Activated T-helper 2 cell treated with anti-CD3 and anti-CD28 coated beads, Interferon-gamma antibody, Interleukin-2, Interleukin-4, amounts not matched to agents 10 μg/mL and 5 μg/mL and 100 μg/mL, durations not matched to agents 14 hours and 24 hours and 36 hours (primary cell): ENCODE data around the gene PDZK1. TPM values are rescaled to one million over a fixed set of nuclear protein-coding genes. Genes with fewer than 3 reads are reported as not detected.
"Not testable (repeated sequence)": the region's sequence is repeated elsewhere in the genome, so short reads cannot be mapped to it uniquely, and the experiment has no call there.

ENCODE experiments used
- DNase-seq: peaks from one replicate; pipeline ENCODE4 v3.0.0; 2021; ENCODE audit warnings: low spot score
- H3K27ac Mint-ChIP-seq: one replicate; pipeline ENCODE4 v1.8.0; 2021; ENCODE audit warnings: mixed read lengths
- H3K27me3 Mint-ChIP-seq: one replicate; pipeline ENCODE4 v1.8.0; 2021; ENCODE audit warnings: low read depth, mixed read lengths
- H3K36me3 Mint-ChIP-seq: one replicate; pipeline ENCODE4 v1.8.0; 2021; ENCODE audit warnings: low read depth, mixed read lengths
- H3K4me1 Mint-ChIP-seq: one replicate; pipeline ENCODE4 v1.8.0; 2021; ENCODE audit warnings: low read depth, mixed read lengths
- H3K4me3 Mint-ChIP-seq: one replicate; pipeline ENCODE4 v1.8.0; 2021; ENCODE audit warnings: low read depth, mild to moderate bottlenecking, moderate library complexity, mixed read lengths
- H3K9me3 Mint-ChIP-seq: one replicate; pipeline ENCODE4 v1.8.0; 2021; ENCODE audit warnings: mixed read lengths
- intact Hi-C: fragments of 100-400 bp; cut with micrococcal nuclease; formaldehyde crosslinking; loops from one replicate; pipeline ENCODE4 v1.15.1; 2023
- total RNA-seq: library from RNA; stranded (reverse); gene quantifications from 2 replicates; pipeline ENCODE4 v1.2.3, GENCODE V29; 2022

The PDZK1 gene
- total RNA-seq, 1 donor from 2014 or later = not detected

DNA sequence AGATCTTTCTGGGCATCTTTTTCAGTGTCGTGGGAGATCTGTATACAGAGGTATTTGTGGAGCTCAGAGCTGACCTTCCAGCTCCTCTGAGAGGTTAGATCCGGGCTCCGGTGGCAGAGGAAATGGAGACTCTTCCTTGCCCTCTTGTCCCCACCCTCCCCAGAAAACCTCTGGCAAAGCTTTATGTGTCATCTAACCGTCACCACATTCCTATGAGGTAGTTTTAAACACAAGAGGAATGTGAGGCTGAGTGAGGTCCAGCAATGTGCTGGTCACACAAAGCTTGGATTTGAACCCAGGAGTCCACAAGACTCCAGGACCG, 13.3 kb upstream of the PDZK1 start:
- peaks cover 20% of the 10 kb centered on the region for H3K27me3 Mint-ChIP-seq
- H3K36me3 Mint-ChIP-seq = no peaks in the 10 kb centered on the region
- no peak overlapping the region for H3K4me3 Mint-ChIP-seq
- intact Hi-C loops = loop anchor here (5.0 kb wide), 1 partner anchor 123 kb away; no protein-coding TSS in a partner anchor
- peaks cover 29% of the 10 kb centered on the region for H3K4me1 Mint-ChIP-seq
- DNase-seq = no peak
- no peaks in the 10 kb centered on the region for H3K9me3 Mint-ChIP-seq
- no peak overlapping the region for H3K27ac Mint-ChIP-seq

DNA sequence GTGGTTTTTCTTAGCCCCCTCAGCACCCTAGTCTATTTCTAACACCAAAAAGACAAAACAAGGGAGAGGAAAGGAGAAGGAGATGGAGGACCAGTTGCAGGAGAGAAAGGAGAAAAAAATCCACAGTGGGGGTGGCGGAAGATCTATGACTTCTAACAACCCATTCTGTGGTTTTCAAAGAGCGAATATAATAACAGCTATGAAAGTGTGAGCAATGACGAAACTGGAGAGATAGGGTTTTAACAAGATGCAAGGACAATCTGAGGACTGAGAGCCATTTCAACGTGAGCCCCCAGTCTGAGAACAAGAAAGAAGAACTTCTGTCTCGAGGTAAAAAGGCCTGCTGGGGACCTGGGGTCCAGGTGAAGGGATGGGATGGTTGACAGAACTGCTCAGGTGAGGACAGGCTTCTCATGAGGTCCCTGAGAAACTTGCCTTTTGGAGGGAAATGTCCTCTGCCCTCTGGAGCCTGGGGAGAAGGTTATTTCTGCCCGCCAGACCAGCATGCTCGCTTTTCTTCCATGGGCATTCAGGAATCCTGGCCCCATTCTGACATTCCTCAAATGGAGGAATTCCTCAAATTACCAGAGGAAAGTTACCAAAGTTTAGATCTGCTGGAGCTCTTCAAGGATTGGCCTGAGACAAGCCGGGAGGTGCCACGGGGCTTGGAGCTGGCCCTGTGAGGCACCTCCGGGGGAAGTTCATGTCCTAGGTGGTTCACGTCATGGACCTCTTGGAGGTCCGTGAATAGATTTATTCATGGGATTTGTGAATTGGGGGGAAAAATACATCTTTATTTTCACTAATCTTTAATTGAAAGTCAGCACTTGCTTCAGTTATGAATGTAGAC, 12.3 kb upstream of the PDZK1 start, which contains the start of gene CD160:
TSS of gene CD160 (plus strand) at position 270 of the 850 bp plus-strand sequence. CDS start 8,829 bp downstream, outside the sequence.
- Mint-ChIP-seq H3K36me3 (no peaks in the 10 kb centered on the region), H3K27ac (no peak within 1 kb of the TSS), H3K27me3 (peaks cover 20% of the 10 kb centered on the region), H3K4me3 (no peak within 1 kb of the TSS), H3K4me1 (peaks cover 29% of the 10 kb centered on the region), H3K9me3 (no peaks in the 10 kb centered on the region)
- intact Hi-C loops = loop anchor here (5.0 kb wide), 1 partner anchor 122 kb away; no protein-coding TSS in a partner anchor
- DNase-seq = no peak

DNA sequence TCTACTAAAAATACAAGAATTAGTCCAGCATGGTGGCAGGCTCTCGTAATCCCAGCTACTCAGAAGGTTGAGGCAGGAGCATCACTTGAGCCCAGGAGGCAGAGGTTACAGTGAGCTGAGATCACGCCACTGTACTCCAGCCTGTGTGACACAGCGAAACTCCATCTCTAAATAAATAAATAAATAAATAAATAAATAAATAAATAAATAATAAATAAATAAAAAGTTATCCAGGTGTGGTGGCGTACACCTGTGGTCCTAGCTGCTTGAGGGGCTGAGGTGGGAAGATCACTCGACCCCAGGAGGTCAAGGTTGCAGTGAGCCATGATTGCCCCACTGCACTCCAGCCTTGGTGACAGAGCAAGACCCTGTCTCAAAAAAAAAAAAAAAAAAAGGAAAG, 11.3 kb upstream of the PDZK1 start:
- H3K4me3 Mint-ChIP-seq, DNase-seq, H3K27ac Mint-ChIP-seq, H3K9me3 Mint-ChIP-seq, H3K36me3 Mint-ChIP-seq, intact Hi-C loops: not testable (repeated sequence)
- H3K4me1 Mint-ChIP-seq = peaks cover 29% of the 10 kb centered on the region
- H3K27me3 Mint-ChIP-seq = peaks cover 20% of the 10 kb centered on the region

DNA sequence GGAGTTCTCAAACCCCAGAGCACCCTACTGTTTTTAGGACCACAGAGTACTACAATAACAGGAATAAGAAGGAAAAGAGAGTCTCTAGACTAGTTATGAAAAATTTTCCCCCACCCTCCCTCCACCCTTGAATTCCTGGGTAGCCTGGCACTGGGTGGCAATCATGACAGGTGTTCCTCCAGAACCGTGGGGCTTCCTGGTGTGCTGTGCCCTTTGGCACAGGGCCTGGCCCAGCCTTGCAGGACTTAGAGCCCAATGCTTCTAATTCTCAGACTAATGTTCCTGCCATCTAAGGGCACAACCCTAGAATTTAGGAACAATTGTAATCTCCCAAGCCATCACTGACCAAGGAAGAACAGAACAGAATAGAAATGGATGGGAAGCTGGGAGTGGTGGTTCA, 10.7 kb upstream of the PDZK1 start:
- Mint-ChIP-seq H3K27me3 (peaks cover 19% of the 10 kb centered on the region), H3K9me3 (no peaks in the 10 kb centered on the region), H3K4me1 (peaks cover 29% of the 10 kb centered on the region), H3K36me3 (no peaks in the 10 kb centered on the region), H3K4me3 (no peak overlapping the region), H3K27ac (no peak overlapping the region)
- intact Hi-C loops = no loop called here
- DNase-seq = no peak

DNA sequence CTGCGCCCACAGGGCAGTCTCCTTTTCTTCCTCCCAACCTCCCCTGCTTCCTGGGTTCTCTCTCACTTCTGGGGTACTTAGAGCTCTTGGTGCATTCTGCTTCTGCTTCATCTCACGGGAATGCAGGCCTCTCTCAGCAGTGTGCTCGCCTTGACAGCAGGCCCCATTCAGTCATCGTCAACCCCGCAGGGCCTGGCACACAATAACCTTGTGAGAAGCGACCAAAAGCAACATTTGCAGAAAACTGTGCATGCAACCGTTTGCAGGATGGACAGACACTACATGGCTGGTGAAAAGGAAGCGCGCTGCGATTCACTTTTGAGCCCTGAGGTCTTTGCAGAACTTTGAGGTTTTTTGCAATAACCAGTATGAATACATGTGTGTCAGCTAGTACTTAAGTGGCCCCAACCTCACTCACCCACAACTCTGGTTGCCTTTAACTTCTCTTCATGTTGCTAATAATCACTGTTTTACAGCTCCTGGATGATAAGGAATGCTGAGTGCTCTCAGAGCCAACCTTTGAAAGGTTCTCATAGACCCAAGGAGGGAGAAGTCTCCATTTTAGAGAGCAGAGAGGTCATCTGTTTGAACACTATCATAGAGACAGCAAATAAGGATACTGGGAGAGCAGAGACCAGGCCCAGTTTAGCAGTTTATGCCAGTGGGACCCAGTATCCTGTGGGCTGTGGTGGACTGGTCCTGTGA, 9.6 kb upstream of the PDZK1 start:
- no peaks in the 10 kb centered on the region for H3K36me3 Mint-ChIP-seq
- H3K4me3 Mint-ChIP-seq = no peak overlapping the region
- H3K27ac Mint-ChIP-seq = no peak overlapping the region
- no peak for DNase-seq
- H3K27me3 Mint-ChIP-seq = peaks cover 14% of the 10 kb centered on the region
- H3K4me1 Mint-ChIP-seq = peaks cover 27% of the 10 kb centered on the region
- intact Hi-C loops = no loop called here
- no peaks in the 10 kb centered on the region for H3K9me3 Mint-ChIP-seq

DNA sequence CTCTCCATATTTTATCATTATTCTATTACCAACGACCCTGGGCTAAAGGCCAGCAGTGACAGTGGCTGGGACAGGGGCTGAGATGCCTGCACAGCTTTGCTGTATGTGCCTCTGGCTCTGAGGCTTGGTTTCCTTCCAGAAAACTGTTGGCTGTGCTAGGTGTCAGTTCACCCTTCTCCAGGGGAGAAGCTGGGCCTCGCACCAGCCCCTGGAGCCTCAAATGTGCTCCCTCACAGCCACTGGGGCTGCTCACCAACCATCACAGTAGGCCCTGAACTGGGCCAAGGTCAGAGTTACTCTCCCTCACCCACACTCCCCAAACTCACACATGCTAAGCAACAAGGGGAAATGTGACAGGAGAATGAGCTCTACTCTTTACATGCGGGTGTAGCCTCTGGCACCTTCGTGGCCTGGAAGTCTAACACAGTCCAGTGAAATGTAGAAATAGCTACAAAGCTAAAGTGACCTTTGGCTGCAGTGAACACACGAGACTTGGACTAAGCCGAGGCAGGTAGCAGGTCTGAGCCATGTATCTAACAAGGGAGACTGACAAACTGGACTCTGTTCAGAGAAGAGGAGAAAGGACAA, 7.5 kb upstream of the PDZK1 start:
- Mint-ChIP-seq H3K4me1 (peaks cover 14% of the 10 kb centered on the region), H3K36me3 (no peaks in the 10 kb centered on the region), H3K27ac (no peak overlapping the region), H3K4me3 (no peak overlapping the region), H3K27me3 (peaks cover 3% of the 10 kb centered on the region), H3K9me3 (no peaks in the 10 kb centered on the region)
- intact Hi-C loops = no loop called here
- no peak for DNase-seq

DNA sequence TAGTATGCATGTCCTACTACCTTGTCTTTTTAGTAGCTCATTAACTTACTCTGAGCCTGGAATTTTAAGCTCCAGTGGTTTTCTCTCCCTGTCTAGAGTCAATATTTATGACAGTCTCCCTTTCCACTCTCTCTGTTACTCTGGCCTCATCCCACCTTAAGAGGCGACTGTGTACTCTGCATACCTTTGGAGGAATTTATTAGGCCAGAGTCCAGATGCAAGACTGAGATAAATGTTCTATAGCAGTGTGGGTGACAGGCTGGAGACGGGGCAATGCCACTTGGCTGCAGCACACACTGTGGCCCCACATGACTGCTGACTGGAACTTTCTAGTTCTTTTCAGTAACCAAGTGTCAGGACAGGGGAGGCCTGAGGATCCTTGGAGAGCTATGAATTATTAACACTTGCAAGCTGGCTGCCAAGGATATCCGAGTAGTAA, 4.1 kb upstream of the PDZK1 start:
- no peak overlapping the region for H3K4me3 Mint-ChIP-seq
- peaks cover 8% of the 10 kb centered on the region for H3K27me3 Mint-ChIP-seq
- intact Hi-C loops = no loop called here

DNA sequence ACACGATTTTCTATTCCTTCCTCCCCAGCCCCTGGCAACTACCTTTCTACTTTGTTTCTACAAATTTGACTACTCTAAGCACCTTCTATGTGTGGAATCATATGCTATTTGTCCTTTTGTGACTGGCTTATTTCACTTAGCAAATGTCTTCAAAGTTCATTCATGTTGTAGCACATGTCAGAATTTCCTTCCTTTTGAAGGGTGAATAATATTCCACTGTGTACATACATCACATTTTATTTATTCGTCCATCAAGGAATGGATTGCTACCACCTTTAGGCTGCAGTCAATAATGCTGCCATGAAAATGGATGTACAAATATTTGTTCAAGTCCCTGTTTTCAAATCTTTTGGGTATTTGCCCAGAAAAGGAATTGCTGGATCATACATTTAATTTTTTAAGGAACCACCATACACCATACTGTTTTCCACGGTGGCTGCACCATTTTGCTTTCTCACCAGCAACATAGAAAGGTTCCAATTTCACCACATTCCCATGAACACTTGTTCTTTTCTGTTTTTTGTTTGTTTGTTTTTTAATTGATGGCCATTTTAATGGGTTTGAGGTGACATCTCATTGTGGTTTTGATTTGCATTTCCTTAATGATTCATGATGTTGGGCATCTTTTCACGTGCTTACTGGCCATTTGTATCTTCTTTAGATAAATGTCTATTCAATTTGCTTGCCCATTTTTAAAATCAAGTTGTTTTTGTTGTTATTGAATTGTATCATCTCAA, 3.3 kb upstream of the PDZK1 start:
- intact Hi-C loops = no loop called here
- DNase-seq = no peak
- peaks cover 4% of the 10 kb centered on the region for H3K4me1 Mint-ChIP-seq

More for the DNA sequence above, 4.1 kb upstream of the PDZK1 start:
- Mint-ChIP-seq H3K4me1 (peaks cover 4% of the 10 kb centered on the region), H3K9me3 (no peaks in the 10 kb centered on the region), H3K36me3 (no peaks in the 10 kb centered on the region), H3K27ac (no peak overlapping the region)
- DNase-seq = no peak

DNA sequence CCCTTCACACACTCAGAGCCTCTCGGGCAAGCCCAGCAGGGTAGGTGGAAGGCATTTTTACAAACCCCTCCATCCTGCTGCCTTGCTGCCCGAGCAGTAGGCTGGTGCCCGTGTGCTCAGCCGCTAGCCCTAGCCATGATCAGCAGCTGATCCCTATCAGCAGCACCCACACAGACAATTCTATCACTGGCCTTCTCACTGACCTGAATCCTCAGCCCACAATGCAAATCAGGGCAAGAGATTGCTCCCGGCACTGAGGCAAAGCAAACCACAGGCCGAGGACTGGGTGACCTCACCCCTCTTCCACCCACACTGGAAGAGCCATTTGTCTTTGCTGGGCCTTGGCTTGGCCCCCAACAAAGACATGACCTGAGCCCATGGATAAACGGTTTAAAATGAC, 895 bp upstream of the PDZK1 start:
- intact Hi-C loops = no loop called here
- no peaks in the 10 kb centered on the region for H3K36me3 Mint-ChIP-seq
- H3K27me3 Mint-ChIP-seq = peaks cover 21% of the 10 kb centered on the region
- no peaks in the 10 kb centered on the region for H3K9me3 Mint-ChIP-seq
- no peak overlapping the region for H3K27ac Mint-ChIP-seq
- no peak for DNase-seq
- peaks cover 4% of the 10 kb centered on the region for H3K4me1 Mint-ChIP-seq
- no peak overlapping the region for H3K4me3 Mint-ChIP-seq

More for the DNA sequence above, 3.3 kb upstream of the PDZK1 start:
- H3K9me3 Mint-ChIP-seq = no peaks in the 10 kb centered on the region
- no peak overlapping the region for H3K4me3 Mint-ChIP-seq
- no peak overlapping the region for H3K27ac Mint-ChIP-seq
- H3K36me3 Mint-ChIP-seq = no peaks in the 10 kb centered on the region
- peaks cover 10% of the 10 kb centered on the region for H3K27me3 Mint-ChIP-seq

DNA sequence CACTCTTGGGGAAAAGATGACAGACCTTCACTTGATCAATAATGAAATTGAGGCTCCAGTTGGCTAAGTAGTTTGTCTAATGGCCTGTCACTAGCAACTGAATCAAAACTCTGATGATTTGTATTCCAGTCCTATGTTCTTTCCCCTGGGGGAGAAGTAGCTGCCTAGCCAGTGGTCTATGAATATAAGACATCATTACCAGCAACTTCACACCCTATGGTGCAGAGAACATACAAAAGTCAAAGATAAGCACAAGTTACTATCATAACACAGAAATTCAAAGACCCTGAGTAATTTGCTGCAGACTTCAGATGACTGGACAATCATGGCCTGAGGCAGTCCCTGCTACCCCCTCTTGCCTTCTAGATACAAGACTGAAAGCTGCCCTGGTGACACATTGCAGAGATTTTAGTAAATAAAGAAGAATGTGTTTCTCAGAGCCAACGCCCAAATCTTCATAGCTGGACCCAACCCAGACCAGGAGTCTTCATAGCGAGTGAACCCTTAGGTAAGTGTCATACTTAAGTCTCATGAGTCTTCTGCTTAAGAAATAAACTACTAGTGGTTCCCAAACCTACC, 993 bp downstream of the PDZK1 start:
- Mint-ChIP-seq H3K27me3 (peaks cover 23% of the 10 kb centered on the region), H3K27ac (no peak overlapping the region), H3K4me3 (no peak overlapping the region), H3K36me3 (no peaks in the 10 kb centered on the region), H3K9me3 (no peaks in the 10 kb centered on the region), H3K4me1 (peaks cover 4% of the 10 kb centered on the region)
- no peak for DNase-seq
- intact Hi-C loops = no loop called here

DNA sequence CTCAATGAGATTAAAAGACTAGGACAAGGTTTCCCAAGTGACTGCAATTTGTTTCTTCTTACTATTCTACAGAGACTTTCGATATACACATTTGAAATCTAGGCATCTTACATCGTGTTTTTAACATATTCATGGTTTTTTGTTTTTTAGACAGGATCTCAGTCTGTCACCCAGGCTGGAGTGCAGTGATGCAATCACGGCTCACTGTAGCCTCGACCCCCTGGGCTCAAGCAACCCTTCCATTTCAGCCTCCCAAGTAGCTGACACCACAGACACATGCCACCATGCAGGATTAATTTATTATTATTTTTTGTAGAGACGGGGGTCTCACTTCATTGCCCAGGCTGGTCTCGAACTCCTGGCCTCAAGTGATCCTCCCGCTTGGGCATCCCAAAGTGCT, 1.5 kb downstream of the PDZK1 start:
- Mint-ChIP-seq H3K9me3 (no peaks in the 10 kb centered on the region), H3K4me3 (no peak overlapping the region), H3K36me3 (no peaks in the 10 kb centered on the region), H3K4me1 (peaks cover 4% of the 10 kb centered on the region), H3K27me3 (peaks cover 26% of the 10 kb centered on the region), H3K27ac (no peak overlapping the region)
- DNase-seq = no peak
- intact Hi-C loops = no loop called here

DNA sequence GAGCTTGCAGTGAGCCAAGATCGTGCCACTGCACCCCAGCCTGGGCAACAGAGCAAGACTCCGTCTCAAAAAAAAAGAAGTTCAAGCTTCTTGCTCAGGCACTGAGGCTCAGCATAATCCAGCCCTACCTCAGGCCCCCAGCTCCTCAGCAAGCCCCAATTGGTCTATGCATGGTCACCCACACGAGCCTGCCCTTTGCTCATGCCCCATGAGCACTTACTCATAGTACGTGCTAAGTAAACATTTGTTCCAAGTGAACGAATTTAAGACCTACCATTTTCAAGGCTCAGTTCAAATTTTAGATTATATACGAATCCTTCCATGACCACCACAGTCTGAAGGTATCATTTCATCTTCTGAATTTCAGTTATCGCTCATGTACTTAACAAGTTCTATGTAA, 4.3 kb downstream of the PDZK1 start:
- no peaks in the 10 kb centered on the region for H3K9me3 Mint-ChIP-seq
- peaks cover 28% of the 10 kb centered on the region for H3K27me3 Mint-ChIP-seq
- intact Hi-C loops = no loop called here

More for the DNA sequence above, 4.3 kb downstream of the PDZK1 start:
- no peak overlapping the region for H3K4me3 Mint-ChIP-seq
- no peaks in the 10 kb centered on the region for H3K4me1 Mint-ChIP-seq
- DNase-seq = no peak
- H3K36me3 Mint-ChIP-seq = no peaks in the 10 kb centered on the region
- H3K27ac Mint-ChIP-seq = no peak overlapping the region
